Measurements from ENCODE around the gene TCHHL1. TPM values are rescaled to one million over a fixed set of nuclear protein-coding genes. Genes with fewer than 3 reads are reported as not detected.

The TCHHL1 gene
- total RNA-seq, 1 donor = not detected

DNA sequence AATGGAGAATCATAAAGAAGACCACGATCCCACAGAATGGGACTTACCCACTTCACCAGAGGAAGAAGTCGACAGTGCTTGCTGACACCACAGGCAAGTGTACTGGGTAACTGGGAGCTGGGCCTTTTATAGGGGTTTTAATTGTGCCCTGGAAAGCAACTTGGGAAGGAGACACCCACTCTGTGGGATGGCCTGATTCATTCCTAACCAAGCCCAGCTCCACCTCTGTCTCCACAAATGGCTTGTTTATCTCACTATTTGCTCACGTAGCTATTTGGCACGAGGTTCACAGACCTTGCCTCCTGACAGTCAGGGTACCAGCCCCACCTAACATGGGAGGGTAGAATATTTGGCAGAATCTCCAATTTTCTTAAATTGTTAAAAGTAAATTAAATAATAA is 26.5 kb upstream of the TCHHL1 start, which contains the start of gene TCHH:
TSS of gene TCHH (minus strand) at position 101 of the 400 bp plus-strand sequence. CDS start 1,364 bp downstream, outside the sequence.
- TF ChIP-seq CTCF (IDR thresholded peaks at IDR 0.05; ENCODE audit: insufficient read depth, low read length) = no peak
- DNase-seq (ENCODE audit: low read depth) = no peak
- H3K4me3 ChIP-seq (ENCODE audit: low read depth, low read length) = no peak within 1 kb of the TSS

DNA sequence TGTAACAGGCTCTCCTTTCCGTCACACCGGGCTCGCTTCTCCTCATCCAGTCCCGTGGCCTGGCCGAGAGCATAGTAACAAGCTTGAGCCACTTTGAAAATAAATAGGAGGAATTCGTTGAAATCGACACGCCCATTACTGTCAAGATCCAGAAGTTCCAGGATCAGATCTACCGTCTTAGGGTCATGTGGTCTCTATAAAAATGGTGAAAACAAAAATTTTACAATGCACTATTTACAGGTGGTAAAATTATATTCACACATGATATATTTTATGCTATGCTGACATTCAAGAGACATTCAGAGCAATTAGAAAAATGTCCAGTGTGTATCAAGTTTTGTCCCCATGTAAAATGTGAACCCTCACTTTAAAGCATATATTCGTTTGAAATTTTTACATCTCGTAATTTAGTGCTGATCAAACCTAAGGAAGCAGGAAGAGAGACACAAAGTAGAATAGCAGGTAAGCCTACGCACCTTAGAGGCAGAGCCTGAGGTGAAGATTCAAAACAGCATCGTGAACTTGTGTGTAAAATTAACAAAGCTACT is 24.1 kb upstream of the TCHHL1 start:
- DNase-seq (ENCODE audit: low read depth) = no peak
- TF ChIP-seq CTCF (IDR thresholded peaks at IDR 0.05; ENCODE audit: insufficient read depth, low read length) = no peak
- H3K4me3 ChIP-seq (ENCODE audit: low read depth, low read length) = no peak overlapping the region

DNA sequence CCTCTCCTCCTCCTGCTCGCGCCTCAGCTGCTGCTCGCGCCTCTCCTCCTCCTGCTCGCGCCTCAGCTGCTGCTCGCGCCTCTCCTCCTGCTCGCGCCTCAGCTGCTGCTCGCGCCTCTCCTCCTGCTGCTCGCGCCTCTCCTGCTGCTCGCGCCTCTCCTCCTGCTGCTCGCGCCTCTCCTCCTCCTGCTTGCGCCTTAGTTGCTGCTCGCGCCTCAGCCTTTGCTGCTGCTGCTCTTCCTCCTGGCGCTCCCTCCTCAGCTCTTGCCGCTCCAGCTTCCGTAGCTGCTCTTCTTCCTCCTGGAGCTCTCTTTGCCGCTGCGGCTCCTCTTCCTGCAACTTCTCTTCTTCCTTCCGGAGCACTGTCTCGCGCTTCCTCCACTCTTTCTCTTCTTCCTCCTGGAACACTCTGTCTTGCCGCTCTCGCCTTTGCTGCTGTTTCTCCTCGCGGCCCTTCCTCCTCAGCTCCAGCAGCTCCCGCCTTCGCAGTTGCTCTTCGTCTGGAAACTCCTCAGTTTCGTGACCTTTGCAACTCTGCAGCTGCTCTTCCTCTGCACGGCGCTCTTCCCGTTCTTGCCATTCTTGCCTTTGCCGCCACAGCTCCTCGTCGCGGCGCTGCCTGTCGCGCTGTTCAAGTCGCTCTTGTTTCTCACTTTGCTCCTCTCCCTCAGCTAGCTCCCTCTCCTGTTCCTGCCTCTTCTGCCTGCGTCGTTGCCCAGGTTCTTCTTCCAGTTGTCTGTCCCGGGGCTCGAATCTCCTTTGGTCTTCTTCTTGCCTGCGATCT is 23.4 kb upstream of the TCHHL1 start:
- no peak for TF ChIP-seq CTCF (IDR thresholded peaks at IDR 0.05; ENCODE audit: insufficient read depth, low read length)

GRCh38 chr1:152111515-152111968 is 22.7 kb upstream of the TCHHL1 start:
- TF ChIP-seq CTCF (IDR thresholded peaks at IDR 0.05; ENCODE audit: insufficient read depth, low read length) = no peak
- DNase-seq (ENCODE audit: low read depth) = peak; percentile 44
- H3K4me3 ChIP-seq (ENCODE audit: low read depth, low read length) = peak overlapping the region; percentile 64

More for the DNA sequence above, 23.4 kb upstream of the TCHHL1 start:
- peak overlapping the region; percentile 53 for H3K4me3 ChIP-seq (ENCODE audit: low read depth, low read length)
- peak; percentile 35 for DNase-seq (ENCODE audit: low read depth)

DNA sequence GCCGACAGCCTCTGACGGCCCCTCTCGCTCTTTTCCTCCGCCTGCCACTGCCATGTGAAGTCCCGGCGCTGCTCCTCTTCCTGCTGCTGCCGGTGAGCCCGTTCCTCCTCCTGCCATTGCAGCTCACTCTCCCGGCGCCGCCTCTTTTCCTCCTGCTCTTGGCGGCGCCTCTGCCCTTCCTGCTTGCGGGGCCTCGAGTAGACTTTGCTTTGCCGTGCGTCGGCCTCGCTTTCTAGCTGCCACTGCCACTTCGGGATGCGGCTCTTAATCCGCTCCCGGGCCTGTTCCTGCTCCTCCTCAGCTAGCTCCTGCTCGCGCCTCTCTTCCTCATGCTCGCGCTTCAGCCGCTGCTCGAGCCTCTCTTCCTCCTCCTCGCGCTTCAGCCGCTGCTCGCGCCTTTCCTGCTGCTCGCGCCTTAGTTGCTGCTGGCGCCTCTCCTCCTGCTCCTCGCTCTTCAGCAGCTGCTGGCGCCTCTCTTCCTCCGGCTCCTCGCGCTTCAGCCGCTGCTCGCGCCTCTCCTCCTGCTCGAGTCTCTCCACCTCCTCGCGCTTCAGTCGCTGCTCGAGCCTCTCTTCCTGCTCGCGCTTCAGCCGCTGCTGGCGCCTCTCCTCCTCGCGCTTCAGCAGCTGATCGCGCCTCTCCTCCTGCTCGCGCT is 22.1 kb upstream of the TCHHL1 start:
- peak overlapping the region; percentile 64 for H3K4me3 ChIP-seq (ENCODE audit: low read depth, low read length)
- TF ChIP-seq CTCF (IDR thresholded peaks at IDR 0.05; ENCODE audit: insufficient read depth, low read length) = no peak
- peak; percentile 48 for DNase-seq (ENCODE audit: low read depth)

DNA sequence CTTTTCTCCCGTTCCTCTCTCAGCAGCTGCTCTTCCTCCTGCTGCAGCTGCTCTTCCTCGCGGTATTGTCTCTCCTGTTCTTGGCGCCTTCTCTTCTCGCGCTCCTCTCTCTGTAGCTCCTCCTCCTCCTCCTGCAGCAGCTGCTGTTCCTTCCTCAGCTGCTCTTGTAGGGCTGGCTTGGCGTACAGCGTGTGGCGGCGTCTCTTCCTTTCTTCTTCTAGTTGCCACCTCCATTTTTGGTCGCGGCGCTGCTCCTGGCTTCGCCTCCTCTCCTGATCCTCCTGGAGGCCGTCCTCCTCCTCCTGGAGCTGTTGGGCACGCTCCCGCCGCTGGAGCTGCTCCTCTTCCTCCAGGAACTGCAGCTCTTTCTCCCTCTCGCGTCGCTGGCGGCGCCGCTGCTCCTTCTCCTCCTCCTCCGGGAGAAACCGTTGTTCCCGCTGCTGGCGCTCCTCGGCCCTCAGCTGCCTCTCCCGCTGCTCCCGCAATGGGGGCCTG is 21.5 kb upstream of the TCHHL1 start:
- DNase-seq (ENCODE audit: low read depth) = peak; percentile 48
- H3K4me3 ChIP-seq (ENCODE audit: low read depth, low read length) = peak overlapping the region; percentile 64
- no peak for TF ChIP-seq CTCF (IDR thresholded peaks at IDR 0.05; ENCODE audit: insufficient read depth, low read length)
